Measurements from ENCODE around the gene CRTAC1.

Gene CRTAC1

GRCh38 chr10:97866524-97867219 is 163.7 kb downstream of the CRTAC1 start:
- TF ChIP-seq POU2F2 (IDR thresholded peaks at IDR 0.05; ENCODE audit: low read depth, low read length) (no peak), POLR2A (IDR thresholded peaks at IDR 0.05; ENCODE audit: low read depth, low read length) (no peak), TAF1 (IDR thresholded peaks at IDR 0.05; ENCODE audit: low read depth, low read length) (no peak), POLR2AphosphoS5 (IDR thresholded peaks at IDR 0.05; ENCODE audit: low read depth, low read length) (no peak), PAX5 (IDR thresholded peaks at IDR 0.05; ENCODE audit: insufficient read depth, low read length, severe bottlenecking) (no peak), SPI1 (IDR thresholded peaks at IDR 0.05; ENCODE audit: low read depth, low read length) (no peak)
- FAIRE-seq (no peak), DNase-seq (ENCODE audit: insufficient read length, low spot score) (no peak)

DNA sequence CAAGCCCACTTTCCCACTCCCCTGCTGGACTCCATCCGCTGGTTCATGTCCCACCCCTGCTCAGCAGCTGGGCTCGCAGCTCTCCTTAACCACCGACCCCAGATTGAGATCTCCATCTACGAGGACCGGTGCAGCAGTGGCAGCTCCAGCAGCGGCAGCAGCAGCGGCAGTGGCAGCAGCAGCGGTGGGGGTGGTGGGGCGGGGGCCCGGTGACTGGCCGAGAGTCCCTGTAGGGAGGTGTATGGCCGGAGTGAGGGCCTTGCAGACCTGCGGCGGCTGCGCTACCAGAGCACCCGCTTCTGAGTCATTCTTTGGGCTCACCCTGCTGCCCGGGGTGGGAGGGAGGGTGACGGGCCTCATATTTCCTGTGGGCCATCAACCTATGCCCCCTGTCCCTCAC is 164.9 kb downstream of the CRTAC1 start:
- FAIRE-seq (no peak), DNase-seq (ENCODE audit: insufficient read length, low spot score) (no peak)
- TF ChIP-seq POLR2AphosphoS5 (IDR thresholded peaks at IDR 0.05; ENCODE audit: low read depth, low read length) (no peak), SPI1 (IDR thresholded peaks at IDR 0.05; ENCODE audit: low read depth, low read length) (no peak), POLR2A (IDR thresholded peaks at IDR 0.05; ENCODE audit: low read depth, low read length) (no peak), POU2F2 (IDR thresholded peaks at IDR 0.05; ENCODE audit: low read depth, low read length) (no peak), TAF1 (IDR thresholded peaks at IDR 0.05; ENCODE audit: low read depth, low read length) (no peak), PAX5 (IDR thresholded peaks at IDR 0.05; ENCODE audit: insufficient read depth, low read length, severe bottlenecking) (no peak)

DNA sequence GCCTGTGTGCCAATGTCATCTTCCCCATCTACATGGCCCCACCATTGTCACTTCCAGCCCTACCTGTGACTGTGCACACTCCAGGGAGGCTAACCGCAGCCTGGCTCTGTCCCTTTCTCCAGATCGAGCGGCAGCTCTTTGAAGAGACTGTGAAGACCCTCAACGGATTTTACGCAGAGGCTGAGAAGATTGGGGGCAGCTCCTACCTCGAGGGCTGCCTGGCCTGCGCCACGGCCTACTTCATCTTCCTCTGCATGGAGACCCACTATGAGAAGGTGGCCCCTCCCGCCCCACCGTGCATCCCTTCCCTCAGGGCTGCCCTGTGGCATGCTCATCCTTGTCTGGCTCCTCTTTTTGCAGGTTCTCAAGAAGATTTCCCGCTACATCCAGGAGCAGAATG is 166.6 kb downstream of the CRTAC1 start:
- DNase-seq (ENCODE audit: insufficient read length, low spot score) (no peak), FAIRE-seq (no peak)
- TF ChIP-seq TAF1 (IDR thresholded peaks at IDR 0.05; ENCODE audit: low read depth, low read length) = no peak
- no peak for TF ChIP-seq POLR2A (IDR thresholded peaks at IDR 0.05; ENCODE audit: low read depth, low read length)
- TF ChIP-seq POU2F2 (IDR thresholded peaks at IDR 0.05; ENCODE audit: low read depth, low read length) = no peak
- TF ChIP-seq SPI1 (IDR thresholded peaks at IDR 0.05; ENCODE audit: low read depth, low read length) = no peak
- TF ChIP-seq POLR2AphosphoS5 (IDR thresholded peaks at IDR 0.05; ENCODE audit: low read depth, low read length) = no peak
- TF ChIP-seq PAX5 (IDR thresholded peaks at IDR 0.05; ENCODE audit: insufficient read depth, low read length, severe bottlenecking) = no peak

GRCh38 chr10:97861924-97862323 is 168.5 kb downstream of the CRTAC1 start:
- no peak for FAIRE-seq
- TF ChIP-seq POLR2A (IDR thresholded peaks at IDR 0.05; ENCODE audit: low read depth, low read length) (no peak), TAF1 (IDR thresholded peaks at IDR 0.05; ENCODE audit: low read depth, low read length) (no peak), SPI1 (IDR thresholded peaks at IDR 0.05; ENCODE audit: low read depth, low read length) (no peak), POU2F2 (IDR thresholded peaks at IDR 0.05; ENCODE audit: low read depth, low read length) (no peak), POLR2AphosphoS5 (IDR thresholded peaks at IDR 0.05; ENCODE audit: low read depth, low read length) (no peak)
- DNase-seq (ENCODE audit: insufficient read length, low spot score) = no peak

- no peak for DNase-seq (ENCODE audit: insufficient read length, low spot score)
Observed at GRCh38 chr10:97861097-97861750, 169.2 kb downstream of the CRTAC1 start.

DNA sequence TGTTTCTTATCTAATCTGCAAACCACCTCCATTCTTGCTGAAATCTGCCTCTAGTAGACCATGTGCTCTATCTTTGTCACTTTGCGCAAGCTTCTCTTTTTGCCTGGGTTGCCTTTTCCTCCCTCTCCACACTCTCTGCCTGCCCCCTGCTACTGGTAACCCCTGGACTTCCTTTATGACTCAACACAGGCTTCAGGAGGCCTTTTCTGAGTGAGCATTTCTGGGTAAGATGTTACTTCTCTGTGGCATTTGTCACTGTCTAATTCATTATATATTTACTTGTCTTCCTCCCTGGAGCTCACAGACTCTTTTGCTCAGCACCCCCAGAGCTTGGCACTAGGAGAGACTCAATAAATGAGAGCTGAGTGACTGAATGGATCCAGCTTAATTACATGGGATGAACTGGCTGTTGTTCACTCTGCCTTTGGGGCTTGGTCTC is 172.4 kb downstream of the CRTAC1 start:
- TF ChIP-seq POLR2AphosphoS5 (IDR thresholded peaks at IDR 0.05; ENCODE audit: low read depth, low read length) (no peak), POU2F2 (IDR thresholded peaks at IDR 0.05; ENCODE audit: low read depth, low read length) (no peak), PAX5 (IDR thresholded peaks at IDR 0.05; ENCODE audit: insufficient read depth, low read length, severe bottlenecking) (no peak), POLR2A (IDR thresholded peaks at IDR 0.05; ENCODE audit: low read depth, low read length) (no peak), SPI1 (IDR thresholded peaks at IDR 0.05; ENCODE audit: low read depth, low read length) (no peak), TAF1 (IDR thresholded peaks at IDR 0.05; ENCODE audit: low read depth, low read length) (no peak)
- DNase-seq (ENCODE audit: insufficient read length, low spot score) = no peak
- no peak for FAIRE-seq

More at GRCh38 chr10:97861097-97861750, 169.2 kb downstream of the CRTAC1 start:
- TF ChIP-seq POLR2A (IDR thresholded peaks at IDR 0.05; ENCODE audit: low read depth, low read length) = no peak
- TF ChIP-seq SPI1 (IDR thresholded peaks at IDR 0.05; ENCODE audit: low read depth, low read length) = no peak
- no peak for TF ChIP-seq POU2F2 (IDR thresholded peaks at IDR 0.05; ENCODE audit: low read depth, low read length)
- no peak for TF ChIP-seq TAF1 (IDR thresholded peaks at IDR 0.05; ENCODE audit: low read depth, low read length)
- TF ChIP-seq PAX5 (IDR thresholded peaks at IDR 0.05; ENCODE audit: insufficient read depth, low read length, severe bottlenecking) = no peak
- no peak for FAIRE-seq

- FAIRE-seq = no peak
- TF ChIP-seq PAX5 (IDR thresholded peaks at IDR 0.05; ENCODE audit: insufficient read depth, low read length, severe bottlenecking) (no peak), POU2F2 (IDR thresholded peaks at IDR 0.05; ENCODE audit: low read depth, low read length) (no peak), POLR2AphosphoS5 (IDR thresholded peaks at IDR 0.05; ENCODE audit: low read depth, low read length) (no peak), TAF1 (IDR thresholded peaks at IDR 0.05; ENCODE audit: low read depth, low read length) (no peak)
- DNase-seq (ENCODE audit: insufficient read length, low spot score) = no peak
Observed at GRCh38 chr10:97854743-97855142, 175.7 kb downstream of the CRTAC1 start.

DNA sequence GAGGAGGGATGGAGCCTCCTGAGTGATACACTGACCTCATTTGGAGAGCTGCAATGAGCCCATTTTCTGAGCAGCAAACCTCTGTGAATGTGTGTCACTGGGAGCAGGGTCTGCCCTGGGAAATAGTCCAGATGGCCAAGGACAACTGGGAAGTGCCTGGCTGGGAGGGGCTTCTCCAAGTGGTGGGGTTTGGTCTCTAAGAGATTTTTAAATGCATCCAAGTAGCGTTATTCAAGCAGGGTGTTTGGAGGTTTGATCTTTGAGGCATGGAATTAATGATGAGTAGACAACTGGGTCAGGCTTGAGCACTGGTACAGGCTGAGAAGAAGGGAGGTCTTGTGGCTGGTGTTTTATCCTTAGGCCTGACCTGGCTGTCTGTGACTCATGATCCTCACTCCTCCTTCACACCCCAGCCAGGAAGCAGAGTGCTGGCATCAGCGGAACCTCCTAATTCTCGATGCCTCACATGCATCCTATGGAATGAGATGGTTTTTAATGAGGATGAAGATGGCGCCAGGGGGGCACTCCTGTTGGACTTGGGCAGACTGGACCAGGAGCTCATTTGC is 177.5 kb downstream of the CRTAC1 start:
- DNase-seq (ENCODE audit: insufficient read length, low spot score) = no peak
- FAIRE-seq = no peak
- TF ChIP-seq TAF1 (IDR thresholded peaks at IDR 0.05; ENCODE audit: low read depth, low read length) (no peak), PAX5 (IDR thresholded peaks at IDR 0.05; ENCODE audit: insufficient read depth, low read length, severe bottlenecking) (no peak), POLR2A (IDR thresholded peaks at IDR 0.05; ENCODE audit: low read depth, low read length) (no peak), SPI1 (IDR thresholded peaks at IDR 0.05; ENCODE audit: low read depth, low read length) (no peak)

- TF ChIP-seq POLR2A (IDR thresholded peaks at IDR 0.05; ENCODE audit: low read depth, low read length) (no peak), POU2F2 (IDR thresholded peaks at IDR 0.05; ENCODE audit: low read depth, low read length) (no peak), TAF1 (IDR thresholded peaks at IDR 0.05; ENCODE audit: low read depth, low read length) (no peak), POLR2AphosphoS5 (IDR thresholded peaks at IDR 0.05; ENCODE audit: low read depth, low read length) (no peak), PAX5 (IDR thresholded peaks at IDR 0.05; ENCODE audit: insufficient read depth, low read length, severe bottlenecking) (no peak), SPI1 (IDR thresholded peaks at IDR 0.05; ENCODE audit: low read depth, low read length) (no peak)
- FAIRE-seq (no peak), DNase-seq (ENCODE audit: insufficient read length, low spot score) (no peak)
Observed at GRCh38 chr10:97852277-97852676, 178.1 kb downstream of the CRTAC1 start.

Data from GM12891 (cell line).